GM12873 (cell line): ENCODE data around the gene METRN.

ENCODE experiments used
- CTCF ChIP-seq: IDR thresholded peaks from 2 replicates; pipeline ENCODE4 v1.5.1; 2012; ENCODE audit warnings: low read depth, mild to moderate bottlenecking, moderate library complexity, low read length, control low read depth; ENCODE audit not compliant: insufficient read depth; ENCODE audit errors: missing control alignments

METRN gene

GRCh38 chr16:725041-725376, 10.1 kb downstream of the METRN start:
- no peak for TF ChIP-seq CTCF

DNA sequence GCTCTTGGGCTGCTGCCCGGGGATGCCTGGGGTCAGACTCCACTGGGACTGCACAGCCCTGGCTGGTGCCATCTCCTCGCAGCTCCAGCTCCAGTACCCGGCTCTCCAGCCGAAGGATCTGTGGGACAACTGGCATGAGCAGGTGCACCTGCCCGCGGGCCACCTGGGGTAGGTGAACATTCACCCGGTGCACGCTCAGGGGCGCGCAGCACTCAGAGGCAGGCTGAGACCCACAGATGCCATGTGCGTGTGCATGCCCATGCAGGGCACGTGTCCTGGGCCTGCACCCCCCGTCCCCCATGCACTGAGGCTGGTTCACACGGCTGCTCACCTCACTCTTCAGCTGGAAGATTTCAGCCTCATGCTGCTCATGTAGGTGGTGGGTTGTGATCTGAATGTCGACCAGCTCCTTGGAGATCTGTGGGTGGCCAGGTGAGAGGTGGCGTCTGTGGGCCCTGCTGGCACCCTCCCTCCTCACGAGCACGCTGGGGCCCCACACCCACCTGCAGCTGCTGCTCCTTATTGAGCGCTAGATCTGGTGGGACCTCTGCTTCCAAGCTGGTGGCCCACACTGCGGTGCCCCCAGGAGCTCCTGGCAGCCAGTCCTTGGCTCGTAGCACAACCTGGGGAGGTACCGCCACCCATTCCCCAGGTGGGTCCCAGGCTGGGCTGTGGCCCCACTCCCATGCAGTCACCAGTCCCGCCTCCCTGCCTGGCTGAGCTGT, 10.7 kb downstream of the METRN start:
- TF ChIP-seq CTCF: no peak

DNA sequence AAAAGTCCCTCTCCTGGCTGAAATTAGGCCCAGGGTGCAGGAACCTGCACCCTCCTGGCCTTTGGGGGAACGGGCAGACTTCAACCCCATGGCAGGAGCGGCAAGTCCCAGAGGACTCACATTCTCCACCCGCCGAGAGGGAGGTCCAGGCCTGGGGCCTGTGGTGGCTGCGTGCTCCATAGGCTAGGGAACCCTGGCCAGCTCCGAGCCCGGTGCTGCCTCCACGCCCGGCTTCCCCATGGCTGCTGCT, 11.2 kb downstream of the METRN start:
- no peak for TF ChIP-seq CTCF

GRCh38 chr16:726438-727290, 11.7 kb downstream of the METRN start, which contains the start of the genes CCDC78 and HAGHL:
TSS of gene CCDC78 (minus strand) at chr16:726443. CDS start at chr16:726367, 76 bp downstream.
TSS of gene HAGHL (plus strand) at chr16:727106. CDS start at chr16:727510, 404 bp downstream.
- no peak for TF ChIP-seq CTCF

GRCh38 chr16:727291-727977, 12.5 kb downstream of the METRN start:
- TF ChIP-seq CTCF: no peak

GRCh38 chr16:728131-728889, 13.4 kb downstream of the METRN start:
- no peak for TF ChIP-seq CTCF
